Posterior vena cava (tissue), 2 donors: ENCODE results near the gene NFKBIL1. TPM values are rescaled to one million over a fixed set of nuclear protein-coding genes. Genes with fewer than 3 reads are reported as not detected.
"Not testable (repeated sequence)": the region's sequence is repeated elsewhere in the genome, so short reads cannot be mapped to it uniquely, and the experiment has no call there.

ENCODE experiments used
- DNase-seq: peaks from one replicate; pipeline ENCODE4 v3.0.0-alpha.2; 2020; ENCODE audit warnings: low spot score
- intact Hi-C, 2 donors: fragments of 100-400 bp; cut with DNase I; formaldehyde crosslinking; loops; one replicate each; pipeline versions ENCODE4 v1.14.1 to v1.14.2; 2022 to 2023
- total RNA-seq, 2 donors: library from RNA; stranded (reverse); fragmentation: NEBNext Ultra II Directional; extraction: Animal tissue kit (Norgen Biotek cat#: 25700); gene quantifications; one replicate each; pipeline ENCODE4 v1.2.1, GENCODE V29; 2021
- donor health status: DM: yes; HTN: yes; CAD: no.
- donor health status: DM: yes; HTN: yes; CAD: no.

Gene NFKBIL1
- total RNA-seq, 2 donors from 2014 or later = 12.0 to 13.2 TPM

- no peak for DNase-seq
- intact Hi-C loops = loop anchor here in 1 of 2 donors (1.0 kb wide), 1 partner anchor 37 kb away; no protein-coding TSS in a partner anchor
These were observed 29.6 kb downstream of the NFKBIL1 start for GRCh38 chr6:31576897-31577578.

- intact Hi-C loops = no loop called here
- no peak for DNase-seq
These were observed 30.2 kb downstream of the NFKBIL1 start for GRCh38 chr6:31577579-31577966.

- intact Hi-C loops = no loop called here
- no peak for DNase-seq
These were observed 31.0 kb downstream of the NFKBIL1 start for GRCh38 chr6:31578184-31579118.

GRCh38 chr6:31579119-31579505 lies 31.7 kb downstream of the NFKBIL1 start:
- intact Hi-C loops = no loop called here
- DNase-seq = no peak

- intact Hi-C loops = no loop called here
- DNase-seq = no peak
These were observed 32.4 kb downstream of the NFKBIL1 start for GRCh38 chr6:31579546-31580437.

- no peak for DNase-seq
- intact Hi-C loops = no loop called here
These were observed 33.0 kb downstream of the NFKBIL1 start for GRCh38 chr6:31580438-31580740.

GRCh38 chr6:31580807-31581433 lies 33.5 kb downstream of the NFKBIL1 start:
- peak; percentile 96 for DNase-seq
- intact Hi-C loops = no loop called here

- no peak for DNase-seq
- intact Hi-C loops = no loop called here
These were observed 34.2 kb downstream of the NFKBIL1 start for GRCh38 chr6:31581434-31582229.

GRCh38 chr6:31582230-31582643 lies 34.8 kb downstream of the NFKBIL1 start, which contains the start of gene LTB:
LTB (minus strand) TSS chr6:31582424; CDS start chr6:31582417, 7 bp downstream.
- no peak for DNase-seq
- intact Hi-C loops = no loop called here

- DNase-seq = no peak
- intact Hi-C loops = no loop called here
These were observed 38.1 kb downstream of the NFKBIL1 start for GRCh38 chr6:31585491-31585890.

- intact Hi-C loops = no loop called here
These were observed 38.6 kb downstream of the NFKBIL1 start, which contains the start of gene LST1 for GRCh38 chr6:31586008-31586407. LST1 (plus strand) TSS chr6:31586277; CDS start chr6:31587300, 1,023 bp downstream.

GRCh38 chr6:31586599-31587281 lies 39.3 kb downstream of the NFKBIL1 start:
- no peak for DNase-seq
- intact Hi-C loops = no loop called here

More at GRCh38 chr6:31586008-31586407, 38.6 kb downstream of the NFKBIL1 start, which contains the start of gene LST1:
- DNase-seq = no peak

- DNase-seq = no peak
- intact Hi-C loops = no loop called here
These were observed 40.7 kb downstream of the NFKBIL1 start for GRCh38 chr6:31587791-31588777.

GRCh38 chr6:31588871-31589650 lies 41.7 kb downstream of the NFKBIL1 start:
- DNase-seq = no peak
- intact Hi-C loops = no loop called here

- DNase-seq, intact Hi-C loops: not testable (repeated sequence)
These were observed 43.3 kb downstream of the NFKBIL1 start for GRCh38 chr6:31590691-31591090.

GRCh38 chr6:31592396-31592771 lies 45.0 kb downstream of the NFKBIL1 start:
- no peak for DNase-seq
- intact Hi-C loops = no loop called here
